ENCODE data around the gene MUTYH. TPM values are rescaled to one million over a fixed set of nuclear protein-coding genes. Genes with fewer than 3 reads are reported as not detected.
A peak's percentile ranks its signal among the peaks of the same experiment; 100 is the strongest.

MUTYH gene
- total and polyA plus RNA-seq, 9 of the 15 experiments (the other 6 are each of a cell fraction or from before 2014, with no cell fraction given): 3.4 to 53.5 (median 29.0) TPM

GRCh38 chr1:45339789-45340558 lies at the start of gene MUTYH, which contains the start of gene TOE1 (continued):
- TF ChIP-seq ZBTB26 (CRISPR knock-in tag; IDR thresholded peaks at IDR 0.05) (0 out of 2 replicates have a peak, but pooled peaks have one; percentile 73), HCFC1 (IDR thresholded peaks at IDR 0.05; ENCODE audit: low read depth, low read length) (peak; percentile 91), RUNX1 (IDR thresholded peaks at IDR 0.05; ENCODE audit: low read depth) (no peak), SMC3 (conservative IDR thresholded peaks at IDR 0.05; ENCODE audit: insufficient read depth, low read depth, low read length) (no peak), CC2D1A (IDR thresholded peaks at IDR 0.05) (no peak), CREB3L1 (IDR thresholded peaks at IDR 0.05; ENCODE audit: borderline replicate concordance, low read depth) (peak; percentile 91), GTF2B (IDR thresholded peaks at IDR 0.05; ENCODE audit: extremely low read depth, insufficient read length) (no peak), SREBF1 (IDR thresholded peaks at IDR 0.05; ENCODE audit: borderline replicate concordance, low read depth, low read length) (peak; percentile 24; the same call in 1 of the 2 replicates), ID3 (CRISPR knock-in tag; IDR thresholded peaks at IDR 0.05) (no peak), ID3 (tag; IDR thresholded peaks at IDR 0.05) (0 out of 2 replicates have a peak, but pooled peaks have one; percentile 69), ZNF707 (CRISPR knock-in tag; conservative IDR thresholded peaks at IDR 0.05) (no peak), RBM34 (IDR thresholded peaks at IDR 0.05; ENCODE audit: borderline replicate concordance, insufficient read depth, low read length) (no peak), HNRNPL (IDR thresholded peaks at IDR 0.05; ENCODE audit: low read depth, low read length) (peak; percentile 48; the same call in 1 of the 2 replicates), ARID2 (IDR thresholded peaks at IDR 0.05) (no peak), ZNF274 (IDR thresholded peaks at IDR 0.05; ENCODE audit: borderline replicate concordance, low read depth, low read length) (no peak), ZNF561 (CRISPR knock-in tag; conservative IDR thresholded peaks at IDR 0.05) (no peak), ZSCAN32 (CRISPR knock-in tag; IDR thresholded peaks at IDR 0.05) (no peak), CBX3 (IDR thresholded peaks at IDR 0.05; ENCODE audit: borderline replicate concordance in 1 of 2, low read length in 2 of 2) (no peak; a peak in 1 of 3 replicates), POLR3A (IDR thresholded peaks at IDR 0.05; ENCODE audit: borderline replicate concordance, extremely low read depth, insufficient read depth, insufficient read length) (no peak), ZNF785 (CRISPR knock-in tag; IDR thresholded peaks at IDR 0.05) (no peak), NR1H2 (CRISPR knock-in tag; IDR thresholded peaks at IDR 0.05) (peak; percentile 62; the same call in 1 of the 2 replicates)

Measured in K562 (cell line).